Panc1 (cell line): ENCODE results near the gene CADM1. TPM values are rescaled to one million over a fixed set of nuclear protein-coding genes. Genes with fewer than 3 reads are reported as not detected.

Experiments
- ATAC-seq: fragments of 200-7000 bp; cut with Tn5 transposase; 2 replicates; pipeline ENCODE4 v1.9.1; 2020; ENCODE audit warnings: mild to moderate bottlenecking, moderate library complexity
- BruUV-seq: library from RNA; stranded (reverse); fragments of 400-500 nt; replicated peaks from 2 replicates; lab custom pipeline; 2021; lab: Mats Ljungman, UMichigan
- CTCF ChIA-PET: fragments of 300-600 bp; sonication (Branson Sonifier 250); formaldehyde crosslinking; loops from one replicate; lab custom pipeline; 2022; ENCODE audit warnings: antibody characterized with exemption; lab: Charles Lee
- POLR2A ChIA-PET: fragments of 300-600 bp; sonication (Branson Sonifier 250); formaldehyde crosslinking; loops from one replicate; lab custom pipeline; 2022; ENCODE audit warnings: antibody characterized with exemption; lab: Charles Lee
- DNase-seq: peaks from one replicate; pipeline ENCODE4 v3.0.0-alpha.2; 2010; ENCODE audit warnings: low read depth, low spot score
- H3K27ac ChIP-seq: 2 replicates; pipeline ENCODE4 v1.5.1; 2011; ENCODE audit warnings: mild to moderate bottlenecking, low read length, inconsistent platforms
- H3K27me3 ChIP-seq: fragments of 200-500 bp; sonication (Bioruptor generic); 2 replicates; pipeline ENCODE4 v1.6.0; 2014; ENCODE audit warnings: low read length, inconsistent platforms; ENCODE audit not compliant: control insufficient read depth, insufficient read depth
- H3K36me3 ChIP-seq: fragments of 200-500 bp; sonication (Bioruptor generic); 2 replicates; pipeline ENCODE4 v1.5.1; 2014; ENCODE audit warnings: inconsistent platforms, mild to moderate bottlenecking, low read length, moderate library complexity; ENCODE audit not compliant: control insufficient read depth, insufficient read depth
- H3K4me1 ChIP-seq: 2 replicates; pipeline ENCODE4 v1.5.1; 2011; ENCODE audit warnings: inconsistent platforms, mild to moderate bottlenecking, low read length, moderate library complexity; ENCODE audit not compliant: control insufficient read depth, insufficient read depth
- H3K4me3 ChIP-seq, 2 experiments: 2 replicates each; pipeline ENCODE4 v1.5.1; 2011 to 2012; ENCODE audit warnings: low read depth in 2 of 2, low read length in 2 of 2, mild to moderate bottlenecking in 2 of 2, inconsistent platforms in 1 of 2, moderate library complexity in 1 of 2
- H3K9me3 ChIP-seq: fragments of 200-500 bp; sonication (Bioruptor generic); 2 replicates; pipeline ENCODE4 v1.5.1; 2014; ENCODE audit warnings: low read depth, mild to moderate bottlenecking, inconsistent platforms, low read length, moderate library complexity; ENCODE audit not compliant: control insufficient read depth, insufficient read depth
- CTCF ChIP-seq: fragments of 450-650 bp; IDR thresholded peaks from 2 replicates; pipeline ENCODE4 v1.5.1; 2017; ENCODE audit warnings: mild to moderate bottlenecking
- POLR2AphosphoS5 ChIP-seq: IDR thresholded peaks from 2 replicates; pipeline ENCODE4 v1.6.1; 2012; ENCODE audit warnings: mild to moderate bottlenecking, low read depth, low read length, moderate library complexity
- SIN3A ChIP-seq: IDR thresholded peaks from 2 replicates; pipeline ENCODE4 v1.6.1; 2012; ENCODE audit warnings: low read depth, mild to moderate bottlenecking, low read length, moderate library complexity, borderline replicate concordance; ENCODE audit not compliant: insufficient read depth
- TCF7L2 ChIP-seq: IDR thresholded peaks from 2 replicates; pipeline ENCODE4 v1.6.1; 2011; ENCODE audit warnings: mild to moderate bottlenecking, low read depth, low read length, inconsistent platforms
- in situ Hi-C: cut with HindIII; loops from 2 replicates; pipeline ENCODE4 v1.10.0; 2016; ENCODE audit warnings: low sequenced_read_pairs, low pct_unique_long_range_greater_than_20kb
- intact Hi-C: fragments of 100-400 bp; cut with micrococcal nuclease; formaldehyde crosslinking; loops from one replicate; pipeline ENCODE4 v1.10.0; 2022; ENCODE audit not compliant: unreplicated experiment
- total RNA-seq: library from RNA; stranded (reverse); gene quantifications from one replicate; pipeline ENCODE4 v1.2.1, GENCODE V29; 2021; ENCODE audit not compliant: unreplicated experiment
- TF ChIP-seq, protein P1 (sequence below), 2 experiments: IDR thresholded peaks; 2 replicates each; pipeline ENCODE4 v1.6.1; 2011 to 2012; ENCODE audit warnings: low read depth in 2 of 2, control low read depth in 1 of 2, low read length in 1 of 2, mild to moderate bottlenecking in 1 of 2, moderate library complexity in 1 of 2; ENCODE audit not compliant: insufficient read depth in 1 of 2

Gene CADM1
- total RNA-seq, 1 experiment from 2014 or later, result 3.9 TPM

DNA sequence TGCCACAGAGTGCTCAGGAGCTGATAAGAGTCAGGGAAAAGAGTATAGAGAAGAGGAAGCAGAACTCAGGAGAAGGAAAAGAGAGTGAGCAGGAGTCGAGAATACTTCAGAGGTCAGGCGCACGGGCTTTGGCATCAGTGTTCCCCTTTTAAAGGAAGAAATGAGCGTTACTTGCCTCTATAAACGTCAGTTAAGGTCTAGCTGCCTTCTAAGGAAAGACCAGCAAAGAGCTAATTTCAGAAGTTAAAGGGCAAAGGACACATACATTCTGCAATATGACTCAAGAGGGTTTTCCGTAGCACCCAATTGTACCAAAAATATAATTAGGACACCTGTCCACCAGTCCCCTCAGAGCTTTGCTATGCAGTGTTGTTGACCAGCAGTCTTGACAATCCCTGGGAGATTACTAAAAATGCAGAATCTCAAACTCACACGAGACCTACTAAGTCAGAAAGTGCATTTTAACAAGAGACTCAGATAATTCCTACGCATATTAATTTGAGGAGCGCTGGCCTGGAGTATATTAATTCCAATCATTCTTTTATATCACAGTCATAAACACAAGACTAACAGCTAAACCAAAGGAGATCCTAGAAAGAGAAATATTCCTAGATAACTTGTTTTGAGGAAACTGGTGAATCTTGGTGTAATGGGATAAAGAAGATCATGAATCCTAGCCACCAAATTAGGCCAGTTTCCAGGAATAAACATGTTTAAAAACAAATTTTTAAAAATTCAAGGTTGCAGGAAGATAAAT, 249.0 kb downstream of the CADM1 start:
- POLR2A ChIA-PET, result no interaction called here
- TF ChIP-seq TCF7L2 (no peak), SIN3A (no peak), CTCF (no peak), POLR2AphosphoS5 (no peak)
- TF ChIP-seq, protein P1, sequence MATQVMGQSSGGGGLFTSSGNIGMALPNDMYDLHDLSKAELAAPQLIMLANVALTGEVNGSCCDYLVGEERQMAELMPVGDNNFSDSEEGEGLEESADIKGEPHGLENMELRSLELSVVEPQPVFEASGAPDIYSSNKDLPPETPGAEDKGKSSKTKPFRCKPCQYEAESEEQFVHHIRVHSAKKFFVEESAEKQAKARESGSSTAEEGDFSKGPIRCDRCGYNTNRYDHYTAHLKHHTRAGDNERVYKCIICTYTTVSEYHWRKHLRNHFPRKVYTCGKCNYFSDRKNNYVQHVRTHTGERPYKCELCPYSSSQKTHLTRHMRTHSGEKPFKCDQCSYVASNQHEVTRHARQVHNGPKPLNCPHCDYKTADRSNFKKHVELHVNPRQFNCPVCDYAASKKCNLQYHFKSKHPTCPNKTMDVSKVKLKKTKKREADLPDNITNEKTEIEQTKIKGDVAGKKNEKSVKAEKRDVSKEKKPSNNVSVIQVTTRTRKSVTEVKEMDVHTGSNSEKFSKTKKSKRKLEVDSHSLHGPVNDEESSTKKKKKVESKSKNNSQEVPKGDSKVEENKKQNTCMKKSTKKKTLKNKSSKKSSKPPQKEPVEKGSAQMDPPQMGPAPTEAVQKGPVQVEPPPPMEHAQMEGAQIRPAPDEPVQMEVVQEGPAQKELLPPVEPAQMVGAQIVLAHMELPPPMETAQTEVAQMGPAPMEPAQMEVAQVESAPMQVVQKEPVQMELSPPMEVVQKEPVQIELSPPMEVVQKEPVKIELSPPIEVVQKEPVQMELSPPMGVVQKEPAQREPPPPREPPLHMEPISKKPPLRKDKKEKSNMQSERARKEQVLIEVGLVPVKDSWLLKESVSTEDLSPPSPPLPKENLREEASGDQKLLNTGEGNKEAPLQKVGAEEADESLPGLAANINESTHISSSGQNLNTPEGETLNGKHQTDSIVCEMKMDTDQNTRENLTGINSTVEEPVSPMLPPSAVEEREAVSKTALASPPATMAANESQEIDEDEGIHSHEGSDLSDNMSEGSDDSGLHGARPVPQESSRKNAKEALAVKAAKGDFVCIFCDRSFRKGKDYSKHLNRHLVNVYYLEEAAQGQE (IDR thresholded peaks at IDR 0.05; ENCODE audit: insufficient read depth in 1 of 2, low read depth in 2 of 2, low read length in 1 of 2), result no peak
- DNase-seq, result no peak
- Histone ChIP-seq H3K4me3 (no peak overlapping the region), H3K27me3 (no peaks in the 10 kb centered on the region), H3K9me3 (no peaks in the 10 kb centered on the region), H3K4me1 (no peaks in the 10 kb centered on the region), H3K27ac (no peak overlapping the region), H3K36me3 (no peaks in the 10 kb centered on the region)
- no TSS peak for BruUV-seq
- intact Hi-C loops, result no loop called here
- in situ Hi-C loops, result no loop called here
- no peak for ATAC-seq
- CTCF ChIA-PET, result no interaction called here

DNA sequence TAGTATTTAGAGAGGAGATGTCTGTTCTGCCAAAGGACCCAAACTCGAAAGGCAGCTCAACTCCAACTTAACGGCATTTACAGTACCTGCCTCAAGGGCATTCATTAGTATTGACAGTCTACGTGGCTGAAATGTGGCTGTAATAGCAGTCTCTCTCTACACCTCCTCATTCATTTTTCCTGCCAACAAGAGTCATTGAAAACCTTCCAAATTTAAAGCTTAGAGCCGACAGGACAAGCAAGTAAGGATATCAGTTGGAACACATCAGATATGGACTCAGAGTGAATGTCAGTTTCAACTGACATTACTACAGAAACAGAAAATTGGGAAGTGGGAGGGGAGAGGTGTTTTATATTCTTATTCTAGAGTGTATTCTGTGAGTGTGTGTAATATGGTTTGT, 253.1 kb downstream of the CADM1 start:
- Histone ChIP-seq H3K27ac (no peak overlapping the region), H3K27me3 (no peaks in the 10 kb centered on the region), H3K36me3 (no peaks in the 10 kb centered on the region), H3K4me1 (no peaks in the 10 kb centered on the region), H3K9me3 (no peaks in the 10 kb centered on the region), H3K4me3 (no peak overlapping the region)
- POLR2A ChIA-PET, result no interaction called here
- CTCF ChIA-PET, result no interaction called here
- no peak for ATAC-seq
- TF ChIP-seq, protein P1 (IDR thresholded peaks at IDR 0.05; ENCODE audit: insufficient read depth in 1 of 2, low read depth in 2 of 2, low read length in 1 of 2), result no peak
- TF ChIP-seq POLR2AphosphoS5 (no peak), SIN3A (no peak), TCF7L2 (no peak), CTCF (no peak)
- in situ Hi-C loops, result no loop called here
- DNase-seq, result no peak
- intact Hi-C loops, result no loop called here
- no TSS peak for BruUV-seq
